C1 segment of cervical spinal cord (tissue), 14 donors: Measurements from ENCODE around the gene WDR64.
"Not testable (repeated sequence)": the region's sequence is repeated elsewhere in the genome, so short reads cannot be mapped to it uniquely, and the experiment has no call there.

Experiments used
- DNase-seq, 14 donors: peaks; one replicate each; lab custom pipeline; 2025; lab: John Stamatoyannopoulos, UW

WDR64 gene

DNA sequence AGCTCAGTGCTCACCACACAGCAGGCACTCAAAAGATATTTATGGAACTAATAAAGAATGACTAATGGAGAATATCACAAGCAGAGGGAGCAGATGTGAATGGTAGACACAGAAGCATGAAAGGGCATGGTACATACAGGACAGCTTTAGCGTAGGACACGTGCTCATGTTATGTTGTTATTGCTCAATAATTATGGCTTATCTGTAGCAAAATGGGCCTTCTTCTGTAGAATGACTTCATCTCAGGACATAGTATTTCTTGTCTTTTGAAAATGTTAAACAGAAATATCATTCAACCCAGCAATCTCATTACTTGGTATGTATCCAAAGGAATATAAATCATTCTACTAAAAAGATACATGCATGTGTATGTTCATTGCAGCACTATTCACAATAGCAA lies 137.0 kb downstream of the WDR64 start:
- no peak for DNase-seq

DNA sequence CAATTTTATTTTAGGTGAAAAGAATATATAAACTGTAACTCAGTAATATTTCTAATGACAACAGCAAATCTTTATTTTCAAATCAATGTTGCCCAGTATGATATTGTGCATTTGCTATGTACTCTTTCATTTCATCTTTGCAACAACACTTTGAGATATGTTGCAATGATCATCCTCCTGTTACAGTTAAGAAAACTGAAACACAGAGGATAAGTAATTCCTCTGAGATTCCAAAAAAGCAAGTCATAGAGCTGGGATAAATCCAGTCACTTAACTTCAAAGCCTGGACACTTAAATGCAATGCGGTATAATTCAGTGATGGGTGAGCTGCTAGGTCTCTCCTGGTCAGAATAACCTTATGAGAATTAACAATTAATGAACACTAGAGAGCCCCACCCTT lies 147.3 kb downstream of the WDR64 start:
- DNase-seq = no peak

DNA sequence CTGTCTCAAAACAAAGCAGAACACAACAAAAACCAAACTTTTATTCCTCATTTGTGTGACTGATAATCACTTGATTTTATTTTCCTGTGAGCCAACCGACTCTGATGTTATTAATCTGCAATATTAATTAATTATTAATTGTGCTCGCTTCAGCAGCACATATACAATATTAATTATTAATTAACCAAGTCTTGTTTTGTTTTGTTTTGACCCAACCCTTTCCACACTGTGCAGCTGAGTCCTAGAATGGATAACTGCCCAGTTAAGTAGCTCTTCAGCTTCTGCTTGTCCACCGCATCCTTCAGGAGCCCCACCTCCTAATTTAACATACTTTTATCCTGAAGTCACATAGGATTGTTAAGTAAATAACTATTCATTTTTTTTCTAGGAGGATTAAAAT lies 148.6 kb downstream of the WDR64 start:
- no peak for DNase-seq

DNA sequence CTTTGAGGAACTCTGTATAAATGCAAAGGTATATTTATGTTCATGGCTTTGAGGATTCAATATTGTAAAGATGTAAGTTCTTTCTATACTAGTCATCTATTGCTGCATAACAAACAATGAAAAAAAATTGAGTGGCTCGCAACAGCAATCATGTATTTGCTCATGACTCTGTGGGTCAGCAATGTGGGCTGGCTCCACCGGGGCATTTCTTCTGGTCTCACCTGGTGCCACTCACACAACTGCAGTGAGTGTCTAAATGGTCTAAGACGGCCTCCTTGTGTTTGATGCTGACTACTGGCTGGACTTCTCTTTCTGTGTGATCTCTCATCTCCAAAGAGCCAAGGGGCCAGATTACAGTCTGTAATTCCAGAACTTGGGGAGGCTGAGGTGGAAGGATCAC lies 150.8 kb downstream of the WDR64 start:
- no peak for DNase-seq

DNA sequence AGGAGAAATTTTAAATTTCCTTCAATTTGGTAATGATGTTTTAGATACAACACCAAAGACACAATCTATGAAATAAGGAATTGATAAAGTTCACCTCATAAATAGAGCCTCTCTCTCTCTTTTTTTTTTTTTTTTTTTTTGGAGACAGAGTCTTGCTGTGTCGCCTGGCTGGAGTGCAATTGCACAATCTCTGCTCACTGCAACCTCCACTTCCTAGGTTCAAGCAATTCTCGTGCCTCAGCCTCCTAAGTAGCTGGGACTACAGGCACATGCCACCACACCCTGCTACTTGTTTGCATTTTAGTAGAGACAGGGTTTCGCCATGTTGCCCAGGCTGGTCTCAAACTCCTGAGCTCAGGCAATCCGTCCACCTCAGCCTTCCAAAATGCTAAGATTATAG lies 152.6 kb downstream of the WDR64 start:
- DNase-seq = not testable (repeated sequence)

DNA sequence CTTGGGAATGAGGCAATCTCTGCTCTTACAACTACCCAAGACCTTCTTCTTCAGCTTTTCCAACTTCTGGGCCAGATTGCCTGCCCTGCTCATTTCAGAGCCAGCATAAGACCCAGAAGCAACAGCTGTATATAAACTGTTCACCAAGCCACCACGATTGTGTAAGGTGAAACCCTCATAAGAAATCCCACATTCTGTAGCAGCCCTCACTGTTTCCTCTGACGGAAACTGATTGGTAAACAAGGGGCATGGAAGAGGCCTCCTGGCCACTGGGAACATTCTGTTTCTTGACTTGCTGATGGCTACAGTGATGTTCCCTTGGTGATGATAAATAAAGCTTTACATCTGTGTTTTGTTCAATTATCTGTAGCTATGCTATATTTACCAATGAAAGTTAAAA lies 156.2 kb downstream of the WDR64 start:
- no peak for DNase-seq

DNA sequence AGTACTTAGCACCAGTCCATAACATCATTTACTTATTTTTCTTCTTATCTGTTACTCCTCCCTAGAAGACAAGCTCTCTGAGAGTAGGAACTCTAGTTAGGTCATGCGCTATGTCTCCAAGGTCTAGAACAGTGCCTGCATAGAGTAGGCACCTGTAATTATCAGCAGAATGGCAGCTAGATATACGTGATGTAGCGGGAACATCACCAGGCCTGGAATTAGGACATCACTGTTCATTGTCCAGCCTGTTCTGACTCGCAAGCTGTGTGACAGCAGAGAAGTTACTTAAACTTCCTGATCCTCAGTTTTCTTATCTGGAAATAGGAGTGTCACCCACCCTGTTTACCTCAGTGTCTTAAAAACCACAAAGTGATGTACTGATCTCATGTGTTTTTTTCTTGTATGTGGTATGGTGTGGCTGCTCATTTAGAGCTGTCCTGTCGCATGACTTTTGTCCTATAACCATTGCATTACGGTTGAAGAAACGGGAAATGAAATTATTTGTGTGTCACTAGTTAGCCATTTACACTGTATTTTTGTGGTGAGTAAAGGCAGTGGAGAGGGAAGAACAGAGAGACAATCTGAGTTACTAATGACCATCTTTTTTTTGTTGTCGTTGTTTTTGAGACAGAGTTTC lies 158.8 kb downstream of the WDR64 start:
- no peak for DNase-seq

DNA sequence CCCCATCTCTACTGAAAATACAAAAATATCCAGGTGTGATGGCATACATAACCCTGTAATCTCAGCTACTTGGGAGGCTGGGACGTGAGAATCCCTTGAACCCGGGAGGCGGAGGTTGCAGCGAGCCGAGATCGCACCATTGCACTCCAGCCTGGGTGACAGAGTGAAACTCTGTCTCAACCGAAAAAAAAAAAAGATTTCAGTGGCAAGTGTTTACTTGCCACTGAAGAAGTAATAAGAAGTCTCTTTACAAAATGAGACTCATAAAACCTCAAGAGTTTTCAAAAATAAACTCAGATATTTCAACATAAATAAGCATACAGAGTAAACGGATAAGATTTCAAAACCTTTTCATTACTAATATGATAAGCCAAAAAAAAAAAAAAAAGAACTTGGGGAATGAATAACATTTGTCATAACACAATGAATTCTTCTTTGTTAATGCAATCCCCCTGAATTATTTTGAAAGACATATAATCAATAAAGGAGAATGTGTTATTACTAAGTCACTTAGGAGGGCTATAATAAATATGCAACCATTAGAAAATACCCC lies 161.8 kb downstream of the WDR64 start:
- no peak for DNase-seq

DNA sequence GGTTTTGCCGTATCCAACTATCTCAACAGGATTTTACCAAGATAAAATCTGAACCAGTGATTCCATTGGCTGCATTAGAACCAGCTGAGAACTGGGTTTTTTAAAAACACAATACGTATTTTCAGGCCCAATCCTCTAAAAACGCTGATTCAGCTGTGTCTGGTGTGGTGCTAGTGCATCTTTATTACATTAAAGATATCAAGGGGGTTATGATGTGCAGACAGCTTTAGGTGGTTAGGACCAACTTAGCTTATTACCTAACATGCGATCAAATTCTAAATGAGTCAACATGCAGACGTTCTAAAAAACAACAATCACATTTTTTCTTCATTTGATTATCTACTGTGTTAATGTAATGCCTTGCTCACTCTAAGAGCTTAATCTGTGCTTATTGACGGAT lies 163.9 kb downstream of the WDR64 start:
- DNase-seq = no peak

DNA sequence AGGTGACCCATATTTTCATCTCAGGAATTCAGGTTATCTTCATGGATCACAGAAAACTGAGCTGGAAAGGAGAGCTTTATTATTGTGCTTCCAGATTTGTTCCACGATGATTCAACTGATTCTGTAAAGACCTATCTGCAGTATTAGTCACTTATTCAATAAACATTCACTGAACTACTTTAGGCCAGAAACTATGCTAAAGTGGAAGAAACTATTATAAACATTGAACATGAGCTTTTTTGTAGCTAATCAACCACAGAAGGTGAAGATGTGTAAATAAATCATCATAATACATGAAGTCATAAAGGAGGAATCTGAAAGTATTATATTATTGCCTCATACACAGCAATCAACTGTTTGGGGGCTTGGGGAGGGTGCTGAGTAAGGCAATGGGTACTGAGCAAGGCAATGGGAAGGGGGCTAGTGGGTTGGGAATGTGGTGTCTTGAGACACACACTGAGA lies 165.3 kb downstream of the WDR64 start:
- no peak for DNase-seq

DNA sequence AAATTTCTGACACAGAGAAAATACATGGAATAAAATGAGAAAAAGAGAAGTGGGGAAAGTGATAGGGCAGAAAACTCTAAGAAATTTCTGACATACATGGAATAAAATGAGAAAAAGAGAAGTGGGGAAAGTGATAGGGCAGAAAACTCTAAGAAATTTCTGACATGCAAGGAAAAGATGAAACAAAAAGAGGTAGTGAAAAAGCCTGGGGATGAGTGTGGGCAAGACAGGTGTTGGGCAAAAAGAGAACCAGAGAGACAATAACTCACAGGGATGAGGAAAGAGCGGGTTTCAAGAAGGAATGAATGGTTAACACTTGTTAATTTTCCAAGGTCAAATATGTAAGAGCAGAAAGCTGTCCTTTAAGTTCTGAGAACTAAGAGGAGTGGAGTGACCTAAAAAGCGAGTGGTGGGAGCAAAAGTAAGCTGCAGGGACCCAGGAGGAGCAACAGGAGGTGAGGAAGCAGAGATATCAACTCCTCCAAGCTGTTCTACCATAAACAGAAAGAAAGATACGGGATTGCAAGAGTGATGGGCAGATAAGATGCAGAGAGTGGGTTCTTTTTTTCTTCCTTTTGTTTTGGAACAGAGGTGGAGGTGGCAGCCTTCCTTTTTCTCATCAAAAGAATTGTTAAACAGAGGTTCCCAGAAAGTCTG lies 166.0 kb downstream of the WDR64 start:
- DNase-seq = no peak

DNA sequence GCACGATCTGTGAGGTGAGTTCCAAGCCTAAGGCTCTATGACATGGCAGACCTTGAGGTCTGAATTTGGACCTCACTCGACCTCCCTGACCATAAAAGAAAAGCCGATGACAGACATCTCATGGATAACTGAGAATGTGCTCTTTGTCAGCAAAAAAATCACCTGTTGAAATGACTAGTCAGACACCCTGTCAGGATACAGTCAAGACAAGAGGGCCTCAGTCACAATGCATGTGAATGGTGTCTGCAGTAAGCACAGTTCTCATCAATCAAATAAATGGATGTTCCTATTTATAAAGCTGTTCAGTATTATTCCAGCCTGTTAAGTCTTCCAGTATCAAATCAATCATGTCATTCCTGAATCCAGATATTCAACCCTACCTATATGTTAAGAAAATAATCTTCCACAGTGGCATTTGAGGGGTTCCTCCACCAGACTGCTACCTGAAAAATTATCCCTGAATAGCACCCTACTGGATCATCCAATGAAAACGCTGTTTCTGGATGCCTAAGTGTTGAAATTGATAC lies 167.3 kb downstream of the WDR64 start:
- no peak for DNase-seq

DNA sequence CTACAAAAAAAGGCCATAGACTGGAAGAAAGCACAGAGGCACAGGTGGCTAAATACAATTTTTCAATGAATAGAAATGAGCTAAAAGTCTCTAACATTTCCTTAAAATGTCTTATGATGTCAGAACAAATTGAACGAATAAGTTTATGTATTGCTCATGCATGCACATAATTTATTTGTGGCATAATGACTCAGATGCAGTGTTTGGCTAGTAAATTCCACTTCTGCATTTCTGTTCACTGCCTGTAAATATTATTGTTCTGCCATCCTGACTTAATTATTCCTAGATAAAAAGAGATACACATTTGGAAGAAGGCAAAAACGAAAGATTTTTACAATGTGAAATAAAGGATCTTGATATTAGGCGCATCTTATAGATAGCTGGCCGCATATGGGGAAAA lies 169.3 kb downstream of the WDR64 start:
- DNase-seq = no peak

DNA sequence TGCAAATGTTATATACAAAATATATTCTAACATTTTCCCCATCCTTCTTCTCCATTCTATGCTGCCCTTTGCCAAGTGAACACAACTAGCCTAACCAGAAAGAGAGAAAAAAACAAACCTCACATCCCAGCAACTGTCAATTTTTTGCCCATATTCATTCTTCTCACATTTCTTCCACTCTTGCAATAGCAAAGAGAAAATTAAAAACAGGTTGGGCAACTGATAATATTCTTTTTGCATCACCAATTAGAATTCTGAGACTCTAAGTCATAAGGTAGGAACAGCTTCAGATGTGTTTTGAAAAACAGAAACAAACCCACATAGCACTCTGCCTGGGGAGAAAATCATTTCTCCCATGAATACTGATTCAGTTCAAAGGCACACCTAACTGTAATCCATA lies 170.8 kb downstream of the WDR64 start:
- DNase-seq = no peak

DNA sequence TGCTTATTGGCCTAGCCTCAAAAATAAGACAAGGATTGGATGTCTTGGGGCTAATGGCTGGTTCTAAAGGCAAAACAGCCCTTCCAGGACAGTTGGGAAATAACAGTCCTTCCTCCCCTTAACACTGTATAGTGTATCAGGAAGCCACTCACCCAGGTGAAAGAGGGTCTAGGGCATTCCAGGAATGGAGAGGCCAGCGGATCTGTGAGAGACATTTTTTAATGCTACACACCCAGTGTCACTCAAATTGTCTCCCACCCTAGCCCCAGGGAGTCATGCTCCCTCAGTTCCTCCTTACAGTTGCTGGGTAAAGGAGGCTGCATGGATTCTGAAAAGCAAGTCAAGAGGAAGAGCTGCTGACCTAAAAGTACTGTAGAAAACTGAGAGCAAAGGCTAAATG lies 171.8 kb downstream of the WDR64 start:
- DNase-seq = no peak

DNA sequence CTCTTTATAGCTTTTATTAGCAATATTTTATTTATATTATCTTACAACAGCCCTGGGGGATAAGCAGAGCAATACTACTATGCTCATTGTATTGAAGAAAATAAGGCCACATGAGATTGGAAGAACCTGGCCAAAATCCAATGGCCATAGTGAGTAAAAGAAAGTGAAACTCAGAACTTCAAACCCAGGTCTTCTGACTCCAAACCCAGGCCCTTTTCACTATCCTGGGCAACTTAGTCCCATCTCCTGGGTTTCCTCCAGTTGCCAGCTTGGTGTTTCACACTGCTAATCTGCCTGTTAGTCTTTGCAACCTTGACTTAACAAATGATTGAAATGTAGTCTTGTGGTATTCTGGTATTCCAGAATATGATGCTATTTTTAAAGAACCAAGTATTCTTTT lies 173.5 kb downstream of the WDR64 start:
- no peak for DNase-seq

DNA sequence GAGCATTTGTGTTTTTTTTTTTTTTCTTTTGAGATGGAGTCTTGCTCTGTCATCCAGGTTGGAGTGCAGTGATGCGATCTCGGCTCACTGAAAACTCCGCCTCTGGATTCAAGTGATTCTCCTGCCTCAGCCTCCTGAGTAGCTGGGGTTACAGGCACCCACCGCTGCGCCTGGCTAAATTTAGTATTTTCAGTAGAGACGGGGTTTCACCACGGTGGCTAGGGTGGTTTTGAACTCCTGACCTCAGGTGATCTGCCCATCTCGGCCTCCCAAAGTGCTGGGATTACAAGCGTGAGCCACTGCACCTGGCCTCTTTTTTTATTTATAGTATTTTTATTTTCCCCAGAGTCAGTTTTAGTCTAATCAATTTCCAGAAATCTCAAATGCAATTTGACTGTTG lies 174.5 kb downstream of the WDR64 start:
- not testable (repeated sequence) for DNase-seq

DNA sequence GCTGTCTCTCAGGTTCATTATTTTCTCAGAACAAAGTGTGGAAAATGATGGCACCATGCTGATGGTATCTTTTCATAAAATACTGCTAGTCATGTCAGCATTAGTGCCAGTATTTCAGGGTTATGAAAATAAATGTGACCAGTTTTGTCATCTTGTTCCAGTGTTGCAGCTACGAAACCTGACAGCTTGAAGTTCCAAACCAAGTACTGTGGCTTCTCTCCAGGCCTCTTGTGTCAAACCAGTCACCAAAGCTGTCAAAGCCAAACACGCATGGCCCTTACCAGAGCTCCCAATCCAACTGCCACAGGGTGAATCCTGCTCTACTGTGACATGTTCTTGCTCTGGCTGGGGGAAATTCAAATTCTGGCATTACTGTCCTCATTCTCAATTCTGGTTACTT lies 175.2 kb downstream of the WDR64 start:
- DNase-seq = no peak

DNA sequence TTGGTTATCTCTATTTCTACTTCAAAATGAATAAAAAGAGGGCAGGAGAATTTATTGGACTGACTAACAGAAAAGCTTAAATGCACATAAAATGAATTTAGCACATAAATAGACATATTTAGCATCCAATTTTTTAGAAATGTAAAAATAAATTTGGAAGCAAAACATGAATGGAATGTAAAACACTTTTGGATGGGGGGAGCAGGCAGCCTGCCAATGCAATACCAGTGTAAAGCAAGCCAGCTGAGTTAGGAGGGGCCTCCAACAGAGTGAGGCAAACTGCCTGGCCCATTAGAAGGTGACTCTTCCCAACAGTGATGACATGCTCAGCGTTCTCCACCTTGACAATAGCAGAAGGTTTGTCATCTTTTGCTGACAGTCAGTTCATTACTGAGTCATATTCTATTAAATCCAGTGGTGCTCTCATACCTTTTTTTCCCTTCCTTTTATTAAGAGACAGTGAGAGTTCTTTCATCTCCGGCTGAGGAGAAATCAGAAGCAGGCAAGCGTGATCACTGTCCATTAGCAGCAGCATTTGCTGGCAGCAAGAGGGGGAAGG lies 176.5 kb downstream of the WDR64 start:
- DNase-seq = no peak

DNA sequence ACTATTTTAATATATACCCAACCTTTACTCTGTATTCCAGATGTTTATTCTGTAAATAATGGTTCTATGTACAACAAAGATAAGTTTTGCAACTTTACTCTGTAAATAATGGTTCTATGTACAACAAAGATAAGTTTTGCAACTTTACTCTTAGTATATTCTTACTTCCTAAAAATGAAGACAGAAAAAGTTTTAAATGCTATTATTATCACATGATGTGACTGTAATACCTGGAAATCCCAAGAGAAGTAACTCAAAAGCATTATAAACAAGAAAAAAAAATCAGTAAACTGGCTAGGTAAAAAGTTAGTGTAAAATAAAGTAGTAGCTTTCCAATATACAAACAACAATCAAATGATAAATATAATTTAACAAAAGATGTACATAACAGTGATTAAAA lies 177.4 kb downstream of the WDR64 start:
- DNase-seq = no peak

DNA sequence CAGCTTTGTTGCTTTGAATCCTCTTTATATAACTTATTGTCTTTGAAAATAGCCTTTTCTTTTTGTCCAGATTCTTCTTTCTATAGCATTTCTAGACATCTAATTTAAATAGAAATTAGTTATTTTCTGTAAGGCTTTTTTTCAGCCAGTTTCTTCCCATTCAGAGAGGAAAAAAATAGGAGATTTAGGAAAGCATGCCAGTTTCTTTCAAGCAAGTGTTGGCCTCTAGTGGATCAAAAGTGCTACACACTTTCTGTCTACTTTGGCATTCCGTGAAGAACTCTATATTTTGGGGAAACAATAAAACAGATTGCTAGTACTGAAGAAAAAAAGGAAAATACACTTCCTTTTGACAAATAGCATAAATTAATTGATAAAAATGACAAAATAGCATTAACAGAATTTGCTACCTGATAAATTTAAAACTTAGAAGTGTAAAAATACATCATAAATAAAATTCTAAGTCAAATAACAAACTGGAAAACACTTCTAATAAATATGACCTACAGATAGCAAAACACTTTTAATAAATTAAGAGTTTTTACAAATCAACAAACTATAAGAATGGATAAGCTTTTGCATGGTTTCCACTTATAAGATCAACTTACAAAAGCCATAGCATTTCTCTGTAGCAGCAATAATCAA lies 182.8 kb downstream of the WDR64 start:
- no peak for DNase-seq

DNA sequence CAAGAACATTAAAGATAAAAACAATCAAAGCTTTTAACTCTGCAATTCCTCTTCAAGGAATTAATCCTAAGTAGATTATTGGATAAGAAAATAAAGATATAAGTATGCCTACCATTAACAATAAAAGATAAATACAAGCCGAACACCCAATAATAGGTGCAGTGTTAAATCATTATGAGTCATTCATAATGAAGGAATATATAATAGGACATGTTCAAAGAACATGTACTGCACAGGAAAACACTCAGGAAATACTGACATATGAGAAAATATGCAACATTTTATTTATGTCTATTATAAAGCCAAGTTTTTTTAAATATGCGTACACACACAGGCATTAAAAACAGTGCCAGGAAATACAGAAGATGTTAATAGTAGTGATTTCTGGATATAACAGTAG lies 184.9 kb downstream of the WDR64 start:
- no peak for DNase-seq
